GM06990 (cell line): Measurements from ENCODE around the gene KRT6B.

ENCODE experiments used
- DNase-seq: peaks from one replicate; pipeline ENCODE4 v3.0.0-alpha.2; 2011; ENCODE audit not compliant: insufficient read length; ENCODE audit errors: extremely low read depth
- H3K27me3 ChIP-seq: replicated peaks from 2 replicates; pipeline ENCODE4 v1.6.0; 2011; ENCODE audit warnings: low read length; ENCODE audit not compliant: control insufficient read depth, insufficient read depth
- H3K36me3 ChIP-seq: 2 replicates; pipeline ENCODE4 v1.5.1; 2011; ENCODE audit warnings: low read length; ENCODE audit not compliant: control insufficient read depth, insufficient read depth
- H3K4me3 ChIP-seq: replicated peaks from 2 replicates; pipeline ENCODE4 v1.5.1; 2011; ENCODE audit warnings: low read depth, mild to moderate bottlenecking, control low read depth, low read length
- CTCF ChIP-seq: IDR thresholded peaks from 2 replicates; pipeline ENCODE4 v1.5.1; 2011; ENCODE audit warnings: low read length, control low read depth, mild to moderate bottlenecking, inconsistent platforms; ENCODE audit not compliant: insufficient read depth, poor library complexity, severe bottlenecking

The KRT6B gene

GRCh38 chr12:52444647-52445595 is 7.0 kb downstream of the KRT6B start:
- no peak overlapping the region for H3K4me3 ChIP-seq
- DNase-seq, result no peak

GRCh38 chr12:52443966-52444365 is 8.0 kb downstream of the KRT6B start:
- Histone ChIP-seq H3K4me3 (no peak overlapping the region), H3K27me3 (peaks cover 6% of the 10 kb centered on the region), H3K36me3 (no peaks in the 10 kb centered on the region)
- DNase-seq, result no peak
- no peak for TF ChIP-seq CTCF

More at GRCh38 chr12:52444647-52445595, 7.0 kb downstream of the KRT6B start:
- TF ChIP-seq CTCF, result no peak
- peaks cover 6% of the 10 kb centered on the region for H3K27me3 ChIP-seq
- H3K36me3 ChIP-seq, result no peaks in the 10 kb centered on the region

- DNase-seq, result no peak
- no peak for TF ChIP-seq CTCF
- H3K27me3 ChIP-seq, result peaks cover 5% of the 10 kb centered on the region
- H3K4me3 ChIP-seq, result no peak overlapping the region
- H3K36me3 ChIP-seq, result no peaks in the 10 kb centered on the region
Measured at GRCh38 chr12:52442600-52443061, 9.3 kb downstream of the KRT6B start.

GRCh38 chr12:52441320-52441911 is 10.5 kb downstream of the KRT6B start:
- no peak overlapping the region for H3K4me3 ChIP-seq
- TF ChIP-seq CTCF, result no peak
- peaks cover 5% of the 10 kb centered on the region for H3K27me3 ChIP-seq
- no peaks in the 10 kb centered on the region for H3K36me3 ChIP-seq
- DNase-seq, result no peak

- no peak for DNase-seq
- no peak for TF ChIP-seq CTCF
- Histone ChIP-seq H3K36me3 (no peaks in the 10 kb centered on the region), H3K27me3 (peaks cover 5% of the 10 kb centered on the region), H3K4me3 (no peak overlapping the region)
Measured at GRCh38 chr12:52440821-52441319, 11.1 kb downstream of the KRT6B start.
